Measurements from ENCODE around the gene KRT15. TPM values are rescaled to one million over a fixed set of nuclear protein-coding genes. Genes with fewer than 3 reads are reported as not detected.

The KRT15 gene
- total RNA-seq, 4 donors from 2014 or later = 0.80 to 17.6 (median 7.4) TPM

DNA sequence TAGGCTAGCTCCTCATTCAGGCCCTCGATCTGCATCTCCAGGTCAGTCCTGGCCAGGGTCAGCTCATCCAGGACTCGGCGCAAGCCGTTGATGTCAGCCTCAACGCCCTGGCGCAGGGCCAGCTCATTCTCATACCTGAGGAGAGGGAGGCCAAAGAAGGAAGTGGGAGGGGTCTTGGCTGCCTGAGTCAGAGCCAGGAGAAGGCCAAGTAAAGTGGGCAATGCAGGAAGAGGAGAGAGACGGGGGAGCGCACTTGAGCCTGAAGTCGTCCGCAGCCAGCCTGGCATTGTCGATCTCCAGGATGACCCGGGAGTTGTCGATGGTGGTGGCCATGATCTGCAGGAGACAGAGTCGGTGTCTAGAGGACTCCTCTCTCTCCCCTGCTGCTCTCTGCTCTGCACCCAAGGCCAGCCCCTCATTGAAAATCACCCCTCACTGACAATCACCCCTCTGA is 1.8 kb downstream of the KRT15 start:
- intact Hi-C loops (cut with DNase I; ENCODE audit: low total_unique reads) (no loop called here), in situ Hi-C loops (cut with MboI; ENCODE audit: low pct_ligation_motif_present in 1 of 4, low pct_unique_long_range_greater_than_20kb in 1 of 4, low sequenced_read_pairs in 3 of 4) (no loop called here)
- peaks cover 0 to 12% (median 11%) of the 10 kb centered on the region in 4 donors for H3K4me1 ChIP-seq
- TF ChIP-seq, protein P1, sequence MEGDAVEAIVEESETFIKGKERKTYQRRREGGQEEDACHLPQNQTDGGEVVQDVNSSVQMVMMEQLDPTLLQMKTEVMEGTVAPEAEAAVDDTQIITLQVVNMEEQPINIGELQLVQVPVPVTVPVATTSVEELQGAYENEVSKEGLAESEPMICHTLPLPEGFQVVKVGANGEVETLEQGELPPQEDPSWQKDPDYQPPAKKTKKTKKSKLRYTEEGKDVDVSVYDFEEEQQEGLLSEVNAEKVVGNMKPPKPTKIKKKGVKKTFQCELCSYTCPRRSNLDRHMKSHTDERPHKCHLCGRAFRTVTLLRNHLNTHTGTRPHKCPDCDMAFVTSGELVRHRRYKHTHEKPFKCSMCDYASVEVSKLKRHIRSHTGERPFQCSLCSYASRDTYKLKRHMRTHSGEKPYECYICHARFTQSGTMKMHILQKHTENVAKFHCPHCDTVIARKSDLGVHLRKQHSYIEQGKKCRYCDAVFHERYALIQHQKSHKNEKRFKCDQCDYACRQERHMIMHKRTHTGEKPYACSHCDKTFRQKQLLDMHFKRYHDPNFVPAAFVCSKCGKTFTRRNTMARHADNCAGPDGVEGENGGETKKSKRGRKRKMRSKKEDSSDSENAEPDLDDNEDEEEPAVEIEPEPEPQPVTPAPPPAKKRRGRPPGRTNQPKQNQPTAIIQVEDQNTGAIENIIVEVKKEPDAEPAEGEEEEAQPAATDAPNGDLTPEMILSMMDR (IDR thresholded peaks at IDR 0.05) = no peak
- TF ChIP-seq EP300 (IDR thresholded peaks at IDR 0.05; ENCODE audit: low read depth) (no peak), POLR2A (IDR thresholded peaks at IDR 0.05) (no peak), POLR2AphosphoS5 (IDR thresholded peaks at IDR 0.05) (no peak)
- no peaks in the 10 kb centered on the region for H3K27me3 ChIP-seq
- no peak overlapping the region for H3K27ac ChIP-seq
- no peaks in the 10 kb centered on the region for H3K36me3 ChIP-seq
- 89 to 100% methylated on average over 2 to 14 of the region's 14 CpGs for WGBS, 2 donors (ENCODE audit: low coverage in 1 of 2)
- no peak for DNase-seq
- H3K9me3 ChIP-seq = no peaks in the 10 kb centered on the region
- H3K4me3 ChIP-seq = no peak overlapping the region

DNA sequence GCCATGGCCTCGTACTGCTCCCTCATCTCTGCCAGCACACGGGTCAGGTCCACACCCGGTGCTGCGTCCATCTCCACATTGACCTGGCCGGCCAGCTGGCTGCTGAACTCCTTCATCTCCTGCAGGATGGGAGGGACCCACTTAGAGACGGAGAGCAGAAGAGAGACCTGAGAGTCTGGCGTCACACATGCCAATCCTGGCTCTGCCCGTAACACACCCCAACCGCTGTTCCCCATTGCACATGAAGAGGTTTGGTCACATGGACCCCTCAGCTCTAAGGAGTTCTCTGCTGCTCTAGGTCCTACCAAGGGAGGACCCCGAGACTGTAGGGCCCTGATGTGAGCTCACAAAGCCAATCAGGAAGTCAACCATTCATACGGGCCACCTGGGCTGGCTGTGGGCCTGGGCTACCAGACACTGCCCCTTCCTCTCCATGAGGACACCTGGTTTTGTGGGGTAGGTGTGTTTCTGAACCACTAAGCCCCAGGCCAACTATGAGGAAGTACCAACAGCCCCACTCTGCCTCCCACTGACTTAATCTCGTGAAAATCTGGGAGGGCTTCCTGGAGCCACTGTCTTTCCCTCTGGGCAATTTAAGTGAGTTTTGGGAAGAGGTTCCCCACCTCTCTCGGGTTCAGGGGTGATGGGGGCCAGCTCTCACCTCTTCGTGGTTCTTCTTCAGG is 2.4 kb downstream of the KRT15 start:
- in situ Hi-C loops (cut with MboI; ENCODE audit: low pct_ligation_motif_present in 1 of 4, low pct_unique_long_range_greater_than_20kb in 1 of 4, low sequenced_read_pairs in 3 of 4) = no loop called here
- intact Hi-C loops (cut with DNase I; ENCODE audit: low total_unique reads) = no loop called here
- 89% methylated on average over 10 of the region's 14 CpGs; no CpG with 5 or more reads in 1 of the 2 donors for WGBS, 2 donors (ENCODE audit: low coverage in 1 of 2)
- no peak for DNase-seq
- Histone ChIP-seq H3K4me1 (peaks cover 0 to 10% (median 9%) of the 10 kb centered on the region in 4 donors), H3K4me3 (no peak overlapping the region), H3K36me3 (no peaks in the 10 kb centered on the region), H3K9me3 (no peaks in the 10 kb centered on the region), H3K27me3 (no peaks in the 10 kb centered on the region), H3K27ac (no peak overlapping the region)
- TF ChIP-seq POLR2A (IDR thresholded peaks at IDR 0.05) (no peak), POLR2AphosphoS5 (IDR thresholded peaks at IDR 0.05) (no peak), EP300 (IDR thresholded peaks at IDR 0.05; ENCODE audit: low read depth) (no peak)
- TF ChIP-seq, protein P1 (IDR thresholded peaks at IDR 0.05) = no peak

DNA sequence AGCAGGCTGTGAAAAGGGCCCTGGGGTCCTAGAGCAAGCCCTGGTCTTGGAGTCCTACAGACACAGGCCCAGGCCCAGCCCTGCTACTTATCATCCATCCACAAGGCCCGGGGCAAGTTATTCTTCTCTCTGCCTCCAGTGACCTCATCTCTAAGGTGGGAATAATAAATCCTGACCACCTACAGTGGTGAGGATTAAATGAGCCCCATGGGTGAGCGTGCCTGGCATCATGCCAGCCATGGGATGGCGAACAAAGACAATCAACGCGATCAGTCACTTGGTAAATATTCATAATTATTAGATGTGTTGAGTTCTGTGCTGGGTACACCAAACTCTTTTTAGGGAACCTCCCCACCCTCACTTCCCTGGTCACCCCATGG is 5.5 kb downstream of the KRT15 start:
- Histone ChIP-seq H3K27me3 (no peaks in the 10 kb centered on the region), H3K27ac (no peak overlapping the region), H3K4me1 (peaks cover 0 to 15% (median 8%) of the 10 kb centered on the region in 4 donors), H3K36me3 (no peaks in the 10 kb centered on the region), H3K4me3 (no peak overlapping the region), H3K9me3 (no peaks in the 10 kb centered on the region)
- TF ChIP-seq POLR2AphosphoS5 (IDR thresholded peaks at IDR 0.05) (no peak), EP300 (IDR thresholded peaks at IDR 0.05; ENCODE audit: low read depth) (no peak), POLR2A (IDR thresholded peaks at IDR 0.05) (no peak)
- TF ChIP-seq, protein P1 (IDR thresholded peaks at IDR 0.05) = no peak
- intact Hi-C loops (cut with DNase I; ENCODE audit: low total_unique reads) = no loop called here
- in situ Hi-C loops (cut with MboI; ENCODE audit: low pct_ligation_motif_present in 1 of 4, low pct_unique_long_range_greater_than_20kb in 1 of 4, low sequenced_read_pairs in 3 of 4) = no loop called here
- DNase-seq = no peak
- WGBS, 2 donors (ENCODE audit: low coverage in 1 of 2) = 76% methylated on average over 5 of the region's 5 CpGs; no CpG with 5 or more reads in 1 of the 2 donors

DNA sequence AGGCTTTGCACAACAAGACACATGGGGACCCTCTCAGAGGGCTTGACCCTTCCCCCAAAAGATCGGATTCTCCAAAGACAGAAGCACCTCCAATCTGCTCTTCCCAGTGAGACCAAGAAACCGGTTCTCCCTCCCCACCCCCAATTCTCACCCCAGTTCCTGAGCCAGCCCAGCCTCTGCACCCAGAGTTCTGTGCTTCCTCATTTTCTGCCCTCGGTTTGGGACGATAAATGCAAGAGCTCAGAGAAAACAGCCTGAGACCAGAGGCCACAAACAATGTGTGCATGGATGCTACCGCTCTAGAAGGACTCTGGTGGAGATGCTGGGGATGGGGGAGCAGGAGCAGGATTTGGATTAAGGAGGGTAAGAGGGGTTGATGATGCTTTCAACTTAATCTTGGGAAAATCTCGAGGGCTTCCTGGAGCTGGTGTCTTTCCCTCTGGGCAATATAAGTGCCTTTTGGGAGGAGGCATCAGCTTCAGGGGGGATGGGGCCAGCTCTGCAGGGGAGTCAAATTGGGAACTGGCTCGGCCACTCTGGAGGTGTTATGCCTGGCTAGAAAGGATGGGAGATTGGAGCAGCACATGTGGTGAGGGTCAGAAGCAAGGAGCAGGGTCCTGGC is 6.0 kb downstream of the KRT15 start:
- Histone ChIP-seq H3K36me3 (no peaks in the 10 kb centered on the region), H3K4me1 (peaks cover 0 to 15% (median 8%) of the 10 kb centered on the region in 4 donors), H3K9me3 (no peaks in the 10 kb centered on the region), H3K27ac (no peak overlapping the region), H3K4me3 (no peak overlapping the region), H3K27me3 (no peaks in the 10 kb centered on the region)
- in situ Hi-C loops (cut with MboI; ENCODE audit: low pct_ligation_motif_present in 1 of 4, low pct_unique_long_range_greater_than_20kb in 1 of 4, low sequenced_read_pairs in 3 of 4) (no loop called here), intact Hi-C loops (cut with DNase I; ENCODE audit: low total_unique reads) (no loop called here)
- no peak for DNase-seq
- WGBS, 2 donors (ENCODE audit: low coverage in 1 of 2) = 57 to 68% methylated on average over 4 to 7 of the region's 7 CpGs
- TF ChIP-seq EP300 (IDR thresholded peaks at IDR 0.05; ENCODE audit: low read depth) = no peak
- TF ChIP-seq POLR2AphosphoS5 (IDR thresholded peaks at IDR 0.05) = no peak
- TF ChIP-seq, protein P1 (IDR thresholded peaks at IDR 0.05) = no peak
- no peak for TF ChIP-seq POLR2A (IDR thresholded peaks at IDR 0.05)
